KMS-11 (cell line): Measurements from ENCODE around the gene DCAF10.
"Not testable (repeated sequence)": the region's sequence is repeated elsewhere in the genome, so short reads cannot be mapped to it uniquely, and the experiment has no call there.

Source experiments
- H2AFZ ChIP-seq: fragments of 200-600 bp; sonication (generic); 2 replicates; pipeline ENCODE4 v1.6.1; 2016; ENCODE audit warnings: antibody characterized with exemption, mixed run types, low read depth
- H3K27ac ChIP-seq: fragments of 200-600 bp; sonication (generic); 2 replicates; pipeline ENCODE4 v1.6.1; 2016; ENCODE audit warnings: mild to moderate bottlenecking, mixed run types
- H3K27me3 ChIP-seq: fragments of 200-600 bp; sonication (generic); 2 replicates; pipeline ENCODE4 v1.6.1; 2017; ENCODE audit warnings: mild to moderate bottlenecking, low read depth, mixed run types, moderate library complexity; ENCODE audit not compliant: insufficient read depth
- H3K36me3 ChIP-seq: fragments of 200-600 bp; sonication (generic); 2 replicates; pipeline ENCODE4 v1.6.1; 2017; ENCODE audit warnings: mild to moderate bottlenecking, mixed run types; ENCODE audit not compliant: insufficient read depth
- H3K4me1 ChIP-seq: fragments of 200-600 bp; sonication (generic); 2 replicates; pipeline ENCODE4 v1.6.1; 2016; ENCODE audit warnings: mild to moderate bottlenecking, low read depth, mixed run types; ENCODE audit not compliant: poor library complexity, severe bottlenecking
- H3K4me2 ChIP-seq: fragments of 200-600 bp; sonication (generic); 2 replicates; pipeline ENCODE4 v1.7.0; 2016; ENCODE audit warnings: mild to moderate bottlenecking, mixed run types
- H3K4me3 ChIP-seq: fragments of 200-600 bp; sonication (generic); IDR thresholded peaks from 2 replicates; pipeline ENCODE4 v1.6.1; 2017; ENCODE audit warnings: low read depth, low read length, mixed read lengths; ENCODE audit not compliant: insufficient read depth
- H3K79me2 ChIP-seq: fragments of 200-600 bp; sonication (generic); 2 replicates; pipeline ENCODE4 v1.6.1; 2016; ENCODE audit warnings: low read depth, mixed run types; ENCODE audit not compliant: insufficient read depth
- H3K9ac ChIP-seq: fragments of 200-600 bp; sonication (generic); 2 replicates; pipeline ENCODE4 v1.6.1; 2016; ENCODE audit warnings: mild to moderate bottlenecking, mixed run types
- H4K20me1 ChIP-seq: fragments of 200-600 bp; sonication (generic); 2 replicates; pipeline ENCODE4 v1.6.1; 2016; ENCODE audit warnings: mild to moderate bottlenecking, mixed run types; ENCODE audit not compliant: insufficient read depth
- CTCF ChIP-seq: fragments of 200-600 bp; sonication (generic); conservative IDR thresholded peaks from 2 replicates; pipeline ENCODE4 v1.6.1; 2017; ENCODE audit warnings: low read depth, mild to moderate bottlenecking, antibody characterized with exemption, low read length, moderate library complexity, mixed read lengths

DCAF10 gene, protein sequence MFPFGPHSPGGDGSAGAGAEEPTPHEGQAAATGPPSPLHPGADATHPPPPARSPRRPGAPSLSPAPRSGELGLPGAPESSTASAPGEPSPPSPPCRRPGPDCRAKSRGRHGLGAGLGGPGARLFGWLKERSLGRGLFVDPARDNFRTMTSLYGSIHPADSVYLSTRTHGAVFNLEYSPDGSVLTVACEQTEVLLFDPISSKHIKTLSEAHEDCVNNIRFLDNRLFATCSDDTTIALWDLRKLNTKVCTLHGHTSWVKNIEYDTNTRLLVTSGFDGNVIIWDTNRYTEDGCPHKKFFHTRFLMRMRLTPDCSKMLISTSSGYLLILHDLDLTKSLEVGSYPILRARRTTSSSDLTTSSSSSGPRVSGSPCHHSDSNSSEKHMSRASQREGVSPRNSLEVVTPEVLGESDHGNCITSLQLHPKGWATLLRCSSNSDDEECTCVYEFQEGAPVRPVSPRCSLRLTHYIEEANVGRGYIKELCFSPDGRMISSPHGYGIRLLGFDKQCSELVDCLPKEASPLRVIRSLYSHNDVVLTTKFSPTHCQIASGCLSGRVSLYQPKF

GRCh38 chr9:37800631-37801286, at the start of gene DCAF10:
Gene DCAF10 (plus strand): TSS chr9:37800797. CDS start chr9:37800867, 70 bp downstream.
- peak within 1 kb of the TSS; percentile 68 for H3K9ac ChIP-seq
- peaks cover 35% of the 10 kb centered on the region for H3K4me1 ChIP-seq
- peak within 1 kb of the TSS; percentile 55 for H3K4me3 ChIP-seq
- no peaks in the 10 kb centered on the region; the same call in 1 of the 2 replicates for H3K36me3 ChIP-seq
- peaks cover 41% of the 10 kb centered on the region for H3K79me2 ChIP-seq
- H4K20me1 ChIP-seq: no peaks in the 10 kb centered on the region; the same call in 1 of the 2 replicates
- TF ChIP-seq CTCF: no peak
- H3K4me2 ChIP-seq: peak within 1 kb of the TSS; percentile 92
- H3K27me3 ChIP-seq: no peaks in the 10 kb centered on the region
- peak within 1 kb of the TSS; percentile 76 for H2AFZ ChIP-seq
- peak within 1 kb of the TSS; percentile 62 for H3K27ac ChIP-seq

- Histone ChIP-seq H3K27ac (no peak overlapping the region), H3K79me2 (peaks cover 7% of the 10 kb centered on the region; the same call in 1 of the 2 replicates), H3K36me3 (no peaks in the 10 kb centered on the region), H3K9ac (no peak overlapping the region), H3K4me2 (no peak overlapping the region), H4K20me1 (no peaks in the 10 kb centered on the region), H3K4me3 (no peak overlapping the region), H3K27me3 (no peaks in the 10 kb centered on the region), H3K4me1 (peaks cover 12% of the 10 kb centered on the region), H2AFZ (no peak overlapping the region)
- TF ChIP-seq CTCF: no peak
Measured at GRCh38 chr9:37751186-37751585, 49.4 kb upstream of the DCAF10 start.

GRCh38 chr9:37751704-37752103, 48.9 kb upstream of the DCAF10 start:
- H3K4me2 ChIP-seq, H3K9ac ChIP-seq, H2AFZ ChIP-seq, H4K20me1 ChIP-seq, H3K4me3 ChIP-seq, H3K36me3 ChIP-seq, H3K27me3 ChIP-seq, H3K79me2 ChIP-seq, H3K27ac ChIP-seq: not testable (repeated sequence)
- peaks cover 12% of the 10 kb centered on the region for H3K4me1 ChIP-seq

DNA sequence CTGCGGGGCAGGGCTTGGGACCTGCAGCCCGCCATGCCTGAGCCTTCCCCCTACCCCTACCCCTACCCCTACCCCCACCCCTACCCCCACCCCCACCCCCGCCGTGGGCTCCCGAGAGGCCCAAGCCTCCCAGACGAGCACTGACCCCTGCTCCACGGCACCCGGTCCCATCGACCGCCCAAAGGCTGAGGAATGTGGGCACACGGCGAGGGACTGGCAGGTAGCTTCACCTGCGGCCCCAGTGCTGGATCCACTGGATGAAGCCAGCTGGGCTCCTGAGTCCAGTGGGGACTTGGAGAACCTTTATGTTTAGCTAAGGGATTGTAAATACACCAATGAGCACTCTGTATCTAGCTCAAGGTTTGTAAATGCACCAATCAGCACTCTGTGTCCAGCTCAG, 48.5 kb upstream of the DCAF10 start:
- not testable (repeated sequence) for H2AFZ ChIP-seq, H3K27me3 ChIP-seq, H3K9ac ChIP-seq, H4K20me1 ChIP-seq, H3K4me2 ChIP-seq, H3K27ac ChIP-seq, H3K79me2 ChIP-seq, H3K36me3 ChIP-seq, H3K4me3 ChIP-seq
- peaks cover 12% of the 10 kb centered on the region for H3K4me1 ChIP-seq

GRCh38 chr9:37752642-37753488, 47.7 kb upstream of the DCAF10 start:
- no peak for TF ChIP-seq CTCF
- H3K27ac ChIP-seq: no peak overlapping the region; the same call in 1 of the 2 replicates

More at GRCh38 chr9:37752642-37753488, 47.7 kb upstream of the DCAF10 start:
- Histone ChIP-seq H3K9ac (peak overlapping the region; percentile 78; the same call in 1 of the 2 replicates), H2AFZ (peak overlapping the region; percentile 91), H4K20me1 (no peaks in the 10 kb centered on the region), H3K4me2 (peak overlapping the region; percentile 81; the same call in 1 of the 2 replicates), H3K36me3 (no peaks in the 10 kb centered on the region), H3K27me3 (no peaks in the 10 kb centered on the region), H3K79me2 (peaks cover 7% of the 10 kb centered on the region; the same call in 1 of the 2 replicates), H3K4me1 (peaks cover 12% of the 10 kb centered on the region), H3K4me3 (no peak overlapping the region)
